Stimulated activated CD4-positive, alpha-beta T cell treated with anti-CD3 and anti-CD28 coated beads, Interleukin-1b, Interleukin-23, amount 100 ng/mL, for 4 hours (primary cell): Measurements from ENCODE around the gene PPM1H.

Experiments
- DNase-seq, 2 donors: peaks; one replicate each; pipeline ENCODE4 v3.0.0-alpha.2; 2020; ENCODE audit warnings: low read depth in 2 of 2

The PPM1H gene

GRCh38 chr12:62604871-62605270, 330.1 kb downstream of the PPM1H start:
- no peak for DNase-seq

GRCh38 chr12:62604373-62604772, 330.6 kb downstream of the PPM1H start:
- no peak for DNase-seq

- no peak for DNase-seq
Observed at GRCh38 chr12:62603811-62604098, 331.2 kb downstream of the PPM1H start.

- peak; percentile 60 to 68 for DNase-seq
Observed at GRCh38 chr12:62603061-62603810, 331.7 kb downstream of the PPM1H start.

GRCh38 chr12:62602255-62603060, 332.5 kb downstream of the PPM1H start:
- peak; percentile 78 to 81 for DNase-seq

GRCh38 chr12:62601765-62602164, 333.2 kb downstream of the PPM1H start:
- DNase-seq, result no peak

GRCh38 chr12:62599854-62600437, 335.0 kb downstream of the PPM1H start:
- DNase-seq, result no peak

- DNase-seq, result no peak
Observed at GRCh38 chr12:62598846-62599245, 336.1 kb downstream of the PPM1H start.

GRCh38 chr12:62597253-62597652, 337.7 kb downstream of the PPM1H start:
- DNase-seq, result no peak
